ENCODE measurements around the gene SH3RF3. TPM values are rescaled to one million over a fixed set of nuclear protein-coding genes. Genes with fewer than 3 reads are reported as not detected.

Gene SH3RF3
- total and polyA plus RNA-seq, 10 of the 15 experiments (the other 5 are each of a cell fraction or from before 2014, with no cell fraction given): 0.08 to 8.8 (median 2.3) TPM

DNA sequence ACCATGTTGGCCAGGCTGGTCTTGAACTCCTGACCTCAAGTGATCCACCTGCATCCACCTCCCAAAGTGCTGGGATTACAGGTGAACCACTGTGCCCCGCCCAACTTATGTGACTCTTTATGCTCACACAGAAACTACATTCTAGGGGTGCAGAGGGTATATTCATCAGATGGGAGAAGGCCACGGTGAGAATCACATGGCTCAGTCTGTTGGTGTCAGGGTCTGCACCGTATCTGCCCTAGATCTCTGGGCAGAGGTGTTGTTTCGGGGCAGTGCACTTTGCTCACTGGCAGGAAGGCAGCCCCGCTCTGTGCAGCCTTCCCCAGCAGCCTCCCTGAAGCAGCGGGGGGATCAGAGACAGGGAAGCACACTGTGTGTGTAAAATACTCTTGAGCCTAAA, 76.4 kb downstream of the SH3RF3 start:
- H2AFZ ChIP-seq (ENCODE audit: control insufficient read depth, low read depth, low read length): no peak overlapping the region
- ChIA-PET CTCF (interaction anchor here (1.3 to 1.4 kb wide), 2 partner anchors 11 to 36 kb away, joined by 3 read pairs; no protein-coding TSS in a partner anchor), SMC1A (ENCODE audit: uncharacterized antibody, unreplicated experiment) (interaction anchor here (0.7 kb wide), 1 partner anchor 150 kb away, joined by 3 read pairs; no protein-coding TSS in a partner anchor), RAD21 (ENCODE audit: unreplicated experiment) (interaction anchor here (2.1 kb wide), 1 partner anchor 304 kb away, joined by 7 read pairs; no protein-coding TSS in a partner anchor), POLR2A (interaction anchor here (0.7 to 1.4 kb wide), 2 partner anchors 19 to 60 kb away, joined by 3 to 4 read pairs; no protein-coding TSS in a partner anchor)
- no peaks in the 10 kb centered on the region for H4K20me1 ChIP-seq (ENCODE audit: control insufficient read depth, insufficient read depth)
- H3K4me1 ChIP-seq (ENCODE audit: control insufficient read depth, insufficient read depth, low read length): no peaks in the 10 kb centered on the region; the same call in 1 of the 2 replicates
- H3K27me3 ChIP-seq (replicated peaks in 1 of 2; ENCODE audit: control insufficient read depth in 2 of 2, insufficient read depth in 2 of 2, low read length in 1 of 2): no peaks in the 10 kb centered on the region; a peak in 1 of 4 replicates
- TF ChIP-seq RELA (IDR thresholded peaks at IDR 0.05; ENCODE audit: borderline replicate concordance, partially characterized antibody) (no peak), MTA3 (IDR thresholded peaks at IDR 0.05; ENCODE audit: borderline replicate concordance, low read length) (no peak), WRNIP1 (IDR thresholded peaks at IDR 0.05; ENCODE audit: borderline replicate concordance, low read depth, low read length) (no peak), PAX5 (IDR thresholded peaks at IDR 0.05; ENCODE audit: borderline replicate concordance, low read depth, low read length) (no peak), USF2 (IDR thresholded peaks at IDR 0.05; ENCODE audit: borderline replicate concordance, low read depth, low read length) (no peak), MYB (IDR thresholded peaks at IDR 0.05; ENCODE audit: borderline replicate concordance, low read depth, low read length) (no peak), HDAC6 (IDR thresholded peaks at IDR 0.05; ENCODE audit: unreplicated experiment) (no peak), RFX5 (IDR thresholded peaks at IDR 0.05; ENCODE audit: low read depth, low read length) (no peak), FOXM1 (IDR thresholded peaks at IDR 0.05; ENCODE audit: low read depth, low read length) (no peak), IKZF1 (conservative IDR thresholded peaks at IDR 0.05) (no peak), IKZF2 (IDR thresholded peaks at IDR 0.05) (no peak), RAD21 (IDR thresholded peaks at IDR 0.05; ENCODE audit: insufficient read depth, low read depth, low read length) (no peak), MXI1 (IDR thresholded peaks at IDR 0.05; ENCODE audit: low read depth, low read length) (no peak), IRF4 (IDR thresholded peaks at IDR 0.05; ENCODE audit: low read depth, low read length) (no peak)
- TF ChIP-seq, protein P1, sequence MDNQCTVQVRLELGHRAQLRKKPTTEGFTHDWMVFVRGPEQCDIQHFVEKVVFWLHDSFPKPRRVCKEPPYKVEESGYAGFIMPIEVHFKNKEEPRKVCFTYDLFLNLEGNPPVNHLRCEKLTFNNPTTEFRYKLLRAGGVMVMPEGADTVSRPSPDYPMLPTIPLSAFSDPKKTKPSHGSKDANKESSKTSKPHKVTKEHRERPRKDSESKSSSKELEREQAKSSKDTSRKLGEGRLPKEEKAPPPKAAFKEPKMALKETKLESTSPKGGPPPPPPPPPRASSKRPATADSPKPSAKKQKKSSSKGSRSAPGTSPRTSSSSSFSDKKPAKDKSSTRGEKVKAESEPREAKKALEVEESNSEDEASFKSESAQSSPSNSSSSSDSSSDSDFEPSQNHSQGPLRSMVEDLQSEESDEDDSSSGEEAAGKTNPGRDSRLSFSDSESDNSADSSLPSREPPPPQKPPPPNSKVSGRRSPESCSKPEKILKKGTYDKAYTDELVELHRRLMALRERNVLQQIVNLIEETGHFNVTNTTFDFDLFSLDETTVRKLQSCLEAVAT (IDR thresholded peaks at IDR 0.05): no peak
- TF ChIP-seq, protein P2, sequence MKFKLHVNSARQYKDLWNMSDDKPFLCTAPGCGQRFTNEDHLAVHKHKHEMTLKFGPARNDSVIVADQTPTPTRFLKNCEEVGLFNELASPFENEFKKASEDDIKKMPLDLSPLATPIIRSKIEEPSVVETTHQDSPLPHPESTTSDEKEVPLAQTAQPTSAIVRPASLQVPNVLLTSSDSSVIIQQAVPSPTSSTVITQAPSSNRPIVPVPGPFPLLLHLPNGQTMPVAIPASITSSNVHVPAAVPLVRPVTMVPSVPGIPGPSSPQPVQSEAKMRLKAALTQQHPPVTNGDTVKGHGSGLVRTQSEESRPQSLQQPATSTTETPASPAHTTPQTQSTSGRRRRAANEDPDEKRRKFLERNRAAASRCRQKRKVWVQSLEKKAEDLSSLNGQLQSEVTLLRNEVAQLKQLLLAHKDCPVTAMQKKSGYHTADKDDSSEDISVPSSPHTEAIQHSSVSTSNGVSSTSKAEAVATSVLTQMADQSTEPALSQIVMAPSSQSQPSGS (IDR thresholded peaks at IDR 0.05; ENCODE audit: low read length): no peak
- WGBS (ENCODE audit: insufficient coverage, insufficient replicate concordance, low lambda C conversion rate, missing lambda C conversion rate): 59% methylated on average over 6 of the region's 6 CpGs
- ATAC-seq: no peak
- H3K27ac ChIP-seq (ENCODE audit: control insufficient read depth, insufficient read depth): no peak overlapping the region
- no peak overlapping the region for H3K4me2 ChIP-seq (ENCODE audit: control insufficient read depth, insufficient read depth)
- in situ Hi-C loops (cut with MboI) (no loop called here), intact Hi-C loops (cut with micrococcal nuclease; ENCODE audit: unreplicated experiment) (no loop called here)
- BruUV-seq (replicated peaks): no TSS peak
- no peaks in the 10 kb centered on the region for H3K9me3 ChIP-seq (replicated peaks; ENCODE audit: control insufficient read depth, insufficient read depth, low read length)
- H3K4me3 ChIP-seq: no peak overlapping the region
- DNase-seq (ENCODE audit: low read depth, low spot score): no peak
- no peak overlapping the region for H3K9ac ChIP-seq (ENCODE audit: control insufficient read depth, insufficient read depth, low read length)
- no peaks in the 10 kb centered on the region for H3K36me3 ChIP-seq (ENCODE audit: control insufficient read depth in 2 of 2, insufficient read depth in 2 of 2, low read length in 1 of 2)
- H3K79me2 ChIP-seq (ENCODE audit: control insufficient read depth, insufficient read depth, low read length): no peaks in the 10 kb centered on the region
- FAIRE-seq: no peak

Data from GM12878 (cell line).